Osteocyte (in vitro differentiated cells): Measurements from ENCODE around the gene SLC35E1. TPM values are rescaled to one million over a fixed set of nuclear protein-coding genes. Genes with fewer than 3 reads are reported as not detected.

Experiments
- DNase-seq: peaks from one replicate; pipeline ENCODE4 v3.0.0; 2021; ENCODE audit warnings: mixed read lengths; ENCODE audit not compliant: unreplicated experiment; ENCODE audit errors: extremely low spot score
- H3K27ac Mint-ChIP-seq: one replicate; pipeline ENCODE4 v1.8.0; 2021; ENCODE audit warnings: mild to moderate bottlenecking, mixed read lengths; ENCODE audit not compliant: unreplicated experiment
- H3K27me3 Mint-ChIP-seq: one replicate; pipeline ENCODE4 v1.8.0; 2021; ENCODE audit warnings: mixed read lengths; ENCODE audit not compliant: unreplicated experiment
- H3K36me3 Mint-ChIP-seq: one replicate; pipeline ENCODE4 v1.8.0; 2021; ENCODE audit warnings: mixed read lengths; ENCODE audit not compliant: unreplicated experiment
- H3K4me1 Mint-ChIP-seq: one replicate; pipeline ENCODE4 v1.8.0; 2021; ENCODE audit warnings: mixed read lengths; ENCODE audit not compliant: unreplicated experiment
- H3K4me3 Mint-ChIP-seq: one replicate; pipeline ENCODE4 v1.8.0; 2021; ENCODE audit warnings: mild to moderate bottlenecking, moderate library complexity, mixed read lengths; ENCODE audit not compliant: unreplicated experiment
- H3K9me3 Mint-ChIP-seq: one replicate; pipeline ENCODE4 v1.8.0; 2021; ENCODE audit warnings: mixed read lengths; ENCODE audit not compliant: unreplicated experiment
- total RNA-seq: library from RNA; stranded (reverse); gene quantifications from 2 replicates; pipeline ENCODE4 v1.2.1, GENCODE V29; 2021
- TF ChIP-seq, protein P1 (sequence below): fragments of 200-600 bp; sonication (generic); IDR thresholded peaks from 2 replicates; pipeline ENCODE4 v1.5.0; 2021; ENCODE audit warnings: antibody characterized with exemption, mild to moderate bottlenecking, moderate library complexity

The SLC35E1 gene
- total RNA-seq, 1 donor from 2014 or later: 55.5 TPM

GRCh38 chr19:16519230-16519687, 53.0 kb downstream of the SLC35E1 start:
- Mint-ChIP-seq H3K27me3 (no peaks in the 10 kb centered on the region), H3K36me3 (peaks cover 45% of the 10 kb centered on the region), H3K27ac (no peak overlapping the region), H3K4me1 (no peaks in the 10 kb centered on the region), H3K4me3 (no peak overlapping the region), H3K9me3 (no peaks in the 10 kb centered on the region)
- TF ChIP-seq, protein P1, sequence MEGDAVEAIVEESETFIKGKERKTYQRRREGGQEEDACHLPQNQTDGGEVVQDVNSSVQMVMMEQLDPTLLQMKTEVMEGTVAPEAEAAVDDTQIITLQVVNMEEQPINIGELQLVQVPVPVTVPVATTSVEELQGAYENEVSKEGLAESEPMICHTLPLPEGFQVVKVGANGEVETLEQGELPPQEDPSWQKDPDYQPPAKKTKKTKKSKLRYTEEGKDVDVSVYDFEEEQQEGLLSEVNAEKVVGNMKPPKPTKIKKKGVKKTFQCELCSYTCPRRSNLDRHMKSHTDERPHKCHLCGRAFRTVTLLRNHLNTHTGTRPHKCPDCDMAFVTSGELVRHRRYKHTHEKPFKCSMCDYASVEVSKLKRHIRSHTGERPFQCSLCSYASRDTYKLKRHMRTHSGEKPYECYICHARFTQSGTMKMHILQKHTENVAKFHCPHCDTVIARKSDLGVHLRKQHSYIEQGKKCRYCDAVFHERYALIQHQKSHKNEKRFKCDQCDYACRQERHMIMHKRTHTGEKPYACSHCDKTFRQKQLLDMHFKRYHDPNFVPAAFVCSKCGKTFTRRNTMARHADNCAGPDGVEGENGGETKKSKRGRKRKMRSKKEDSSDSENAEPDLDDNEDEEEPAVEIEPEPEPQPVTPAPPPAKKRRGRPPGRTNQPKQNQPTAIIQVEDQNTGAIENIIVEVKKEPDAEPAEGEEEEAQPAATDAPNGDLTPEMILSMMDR: no peak
- DNase-seq: no peak

DNA sequence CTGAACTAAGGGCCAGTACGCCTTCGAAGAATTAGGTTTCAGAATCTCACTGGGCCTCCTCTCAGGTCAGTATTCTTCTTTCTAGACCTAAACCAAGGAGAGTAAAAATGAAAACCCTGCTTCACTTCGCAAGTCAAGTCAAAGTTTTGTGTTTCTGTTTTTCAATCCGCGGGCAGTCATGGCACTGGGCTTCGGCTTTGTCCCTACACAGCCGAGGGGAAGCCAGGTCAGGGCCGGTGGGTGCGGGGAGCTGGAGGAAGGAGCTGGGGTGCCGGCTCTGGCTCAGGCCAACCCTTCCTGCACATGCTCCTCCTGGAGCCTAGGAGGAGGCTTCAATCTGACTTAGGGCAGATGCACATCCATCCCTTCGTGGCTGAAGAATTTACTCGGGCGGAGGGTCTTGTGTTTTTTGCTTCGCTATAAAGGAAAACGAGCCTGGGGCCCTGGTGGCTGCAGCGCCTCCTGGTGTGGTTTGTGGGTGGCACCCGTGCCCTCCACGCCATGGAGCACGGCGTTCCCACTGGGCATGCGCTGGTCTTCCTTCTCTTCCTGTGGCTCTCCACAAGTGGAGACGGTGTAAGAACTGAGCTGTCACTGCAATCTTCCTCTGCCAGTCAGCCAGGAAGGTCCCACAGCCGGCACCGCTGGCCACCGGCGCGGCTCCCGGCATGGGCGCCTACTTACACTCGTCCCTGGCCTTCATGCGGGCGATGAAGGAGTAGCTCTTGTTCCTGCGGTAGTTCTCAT, 53.6 kb downstream of the SLC35E1 start:
- no peaks in the 10 kb centered on the region for H3K27me3 Mint-ChIP-seq
- H3K36me3 Mint-ChIP-seq: peaks cover 40% of the 10 kb centered on the region
- H3K27ac Mint-ChIP-seq: no peak overlapping the region
- no peak overlapping the region for H3K4me3 Mint-ChIP-seq
- DNase-seq: no peak
- no peaks in the 10 kb centered on the region for H3K4me1 Mint-ChIP-seq
- no peaks in the 10 kb centered on the region for H3K9me3 Mint-ChIP-seq
- TF ChIP-seq, protein P1: no peak

GRCh38 chr19:16518061-16518460, 54.2 kb downstream of the SLC35E1 start:
- TF ChIP-seq, protein P1: no peak
- Mint-ChIP-seq H3K9me3 (no peaks in the 10 kb centered on the region), H3K27ac (no peak overlapping the region), H3K4me3 (no peak overlapping the region), H3K36me3 (peaks cover 39% of the 10 kb centered on the region), H3K27me3 (no peaks in the 10 kb centered on the region), H3K4me1 (no peaks in the 10 kb centered on the region)
- no peak for DNase-seq

GRCh38 chr19:16516923-16517610, 55.1 kb downstream of the SLC35E1 start:
- no peak for DNase-seq

GRCh38 chr19:16516381-16516780, 55.8 kb downstream of the SLC35E1 start:
- H3K4me1 Mint-ChIP-seq: no peaks in the 10 kb centered on the region
- peaks cover 35% of the 10 kb centered on the region for H3K36me3 Mint-ChIP-seq
- DNase-seq: no peak
- H3K9me3 Mint-ChIP-seq: no peaks in the 10 kb centered on the region
- no peaks in the 10 kb centered on the region for H3K27me3 Mint-ChIP-seq
- H3K4me3 Mint-ChIP-seq: no peak overlapping the region
- H3K27ac Mint-ChIP-seq: no peak overlapping the region
- TF ChIP-seq, protein P1: no peak

More at GRCh38 chr19:16516923-16517610, 55.1 kb downstream of the SLC35E1 start:
- TF ChIP-seq, protein P1: no peak
- Mint-ChIP-seq H3K36me3 (peaks cover 35% of the 10 kb centered on the region), H3K27ac (no peak overlapping the region), H3K9me3 (no peaks in the 10 kb centered on the region), H3K4me3 (no peak overlapping the region), H3K27me3 (no peaks in the 10 kb centered on the region), H3K4me1 (no peaks in the 10 kb centered on the region)
